Sciatic nerve (tissue), 2 donors: ENCODE measurements around the gene MRPL32. TPM values are rescaled to one million over a fixed set of nuclear protein-coding genes. Genes with fewer than 3 reads are reported as not detected.

Source experiments
- ATAC-seq: fragments of 200-7000 bp; cut with Tn5 transposase; one replicate; pipeline ENCODE4 v1.9.1; 2020; ENCODE audit warnings: mild to moderate bottlenecking, moderate library complexity
- DNase-seq: peaks from one replicate; pipeline ENCODE4 v3.0.0-alpha.2; 2020; ENCODE audit warnings: low spot score
- intact Hi-C: fragments of 100-400 bp; cut with DNase I; formaldehyde crosslinking; loops from one replicate; pipeline ENCODE4 v1.14.2; 2022
- total RNA-seq: library from RNA; stranded (reverse); fragmentation: NEBNext Ultra II Directional; extraction: Animal tissue kit (Norgen Biotek cat#: 25700); gene quantifications from one replicate; pipeline ENCODE4 v1.2.1, GENCODE V29; 2021
- donor health status: DM: no; HTN: no; CAD: no.
- donor health status: DM: no; HTN: no; CAD: no.

Gene MRPL32
- total RNA-seq, 1 donor from 2014 or later, result 45.3 TPM

DNA sequence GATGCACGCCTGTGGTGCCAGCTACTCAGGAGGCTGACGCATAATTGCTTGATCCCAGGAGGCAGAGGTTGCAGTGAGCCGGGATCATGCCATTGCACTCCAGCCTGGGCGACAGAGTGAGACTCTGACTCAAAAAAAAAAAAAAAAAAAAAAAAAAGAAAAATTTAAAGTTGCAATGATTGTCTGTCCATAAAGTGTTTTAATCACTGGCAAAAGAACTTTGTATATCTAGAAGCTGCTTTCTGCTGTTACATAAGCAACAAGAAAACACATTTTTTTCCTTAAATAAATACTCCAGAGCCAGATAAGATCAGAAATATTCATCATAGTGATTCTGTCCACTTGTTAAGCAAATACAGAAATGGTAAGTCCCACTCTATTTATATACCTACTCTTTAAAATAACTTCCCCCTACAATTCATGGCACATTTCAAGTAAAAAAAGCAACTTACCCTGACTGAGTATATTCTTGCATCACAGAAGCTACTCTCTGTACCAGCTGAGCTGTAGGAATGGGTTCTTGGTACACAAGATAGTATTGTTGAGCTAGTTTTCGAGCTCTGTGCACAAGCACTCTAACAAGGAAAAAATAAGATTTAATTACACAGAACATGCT lies 7.8 kb upstream of the MRPL32 start:
- ATAC-seq (no peak), DNase-seq (no peak)
- intact Hi-C loops, result no loop called here

DNA sequence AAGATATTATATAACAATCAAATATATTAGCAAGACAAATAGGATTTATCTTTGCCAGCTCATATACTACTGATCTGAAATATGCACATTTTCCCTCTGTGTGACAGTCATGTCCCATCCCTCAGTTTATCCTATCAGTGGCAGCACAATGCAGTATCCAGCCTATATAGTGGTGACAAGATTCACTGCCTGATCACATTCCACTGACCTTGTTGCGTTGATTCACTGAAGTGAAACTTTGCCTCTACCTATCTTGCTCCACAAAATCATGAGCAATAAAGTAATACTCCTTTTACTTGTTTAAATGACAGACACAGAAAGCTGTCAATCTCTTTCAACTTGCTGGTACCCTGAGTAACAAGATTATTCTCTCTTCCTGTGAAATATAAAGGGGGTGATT lies 6.5 kb upstream of the MRPL32 start:
- no peak for ATAC-seq
- intact Hi-C loops, result no loop called here
- DNase-seq, result no peak

DNA sequence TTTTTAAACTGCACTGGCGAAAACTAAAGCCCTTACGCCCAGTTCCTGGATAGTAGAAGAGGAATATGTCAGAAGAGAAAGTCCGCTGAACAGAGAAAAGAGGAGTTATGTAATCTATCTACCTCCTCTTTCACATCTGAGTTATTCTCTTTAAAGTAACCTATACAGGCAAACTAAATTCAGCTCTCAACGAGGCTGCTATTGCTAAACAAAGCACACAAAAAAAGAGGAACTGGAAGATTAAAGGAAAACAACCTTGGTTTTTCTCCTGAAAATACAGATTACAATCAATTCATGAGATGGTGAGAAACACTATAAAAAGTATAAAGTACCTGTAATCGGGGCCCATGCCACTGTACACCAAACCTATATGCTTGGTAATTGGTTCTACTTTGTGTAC lies 6.0 kb upstream of the MRPL32 start:
- DNase-seq (no peak), ATAC-seq (no peak)
- intact Hi-C loops, result no loop called here

DNA sequence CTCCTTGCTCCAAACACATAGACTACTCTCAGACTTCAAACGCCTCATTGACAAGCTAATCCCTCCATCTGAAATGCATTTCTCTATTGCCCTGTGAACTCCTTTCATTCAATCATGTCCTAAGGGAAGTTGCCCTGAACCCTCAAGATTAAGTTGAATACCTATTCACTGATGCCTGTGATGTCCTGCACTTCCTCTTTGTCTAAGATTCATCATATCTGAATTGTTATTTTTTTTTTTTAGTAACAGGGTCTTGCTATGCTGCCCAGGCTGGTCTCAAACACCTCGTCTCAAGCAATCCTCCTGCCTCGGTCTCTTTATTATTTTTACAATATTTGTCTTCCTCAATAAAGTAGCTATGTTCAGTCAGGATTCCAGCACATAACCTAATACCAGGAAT lies 3.4 kb upstream of the MRPL32 start:
- no peak for ATAC-seq
- DNase-seq, result no peak
- intact Hi-C loops, result no loop called here

DNA sequence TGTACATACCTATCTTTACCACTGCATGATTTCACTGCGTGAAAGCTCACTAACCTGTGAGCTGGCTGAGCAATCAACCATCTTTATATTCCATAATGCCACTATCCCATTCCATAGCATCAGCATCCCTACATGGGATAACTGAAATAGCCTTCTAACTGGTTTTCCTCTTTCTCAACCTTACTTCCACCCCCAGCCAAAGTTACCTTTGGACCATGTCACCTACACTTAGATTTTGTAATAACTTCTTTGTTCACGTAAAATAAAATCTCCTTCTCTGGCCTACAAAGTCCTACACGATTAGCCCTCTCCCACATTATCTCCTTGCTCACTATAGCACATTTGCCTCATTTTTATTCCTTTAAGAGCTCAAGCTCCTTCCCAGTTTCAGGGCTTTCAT lies 2.7 kb upstream of the MRPL32 start:
- ATAC-seq (no peak), DNase-seq (no peak)
- intact Hi-C loops, result no loop called here

DNA sequence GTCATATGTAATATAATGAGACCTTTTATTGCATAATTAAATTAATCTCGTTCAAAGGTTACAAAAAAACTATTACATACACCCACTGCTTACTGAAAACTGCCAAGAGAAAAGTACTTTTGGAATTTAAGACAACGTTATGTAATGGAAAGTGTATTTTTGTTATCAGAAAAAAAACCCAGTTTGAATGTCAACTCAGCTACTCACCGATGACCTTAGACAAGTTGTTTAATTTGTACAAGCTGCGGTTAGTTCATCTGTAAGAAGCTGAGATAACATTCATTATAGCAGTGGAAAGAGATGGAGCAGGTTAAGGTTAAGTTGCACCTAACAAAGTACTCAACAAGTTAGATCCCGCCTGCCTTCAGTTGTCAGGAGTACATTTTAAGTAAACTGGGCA lies 1.3 kb upstream of the MRPL32 start:
- intact Hi-C loops, result no loop called here
- ATAC-seq, result no peak

DNA sequence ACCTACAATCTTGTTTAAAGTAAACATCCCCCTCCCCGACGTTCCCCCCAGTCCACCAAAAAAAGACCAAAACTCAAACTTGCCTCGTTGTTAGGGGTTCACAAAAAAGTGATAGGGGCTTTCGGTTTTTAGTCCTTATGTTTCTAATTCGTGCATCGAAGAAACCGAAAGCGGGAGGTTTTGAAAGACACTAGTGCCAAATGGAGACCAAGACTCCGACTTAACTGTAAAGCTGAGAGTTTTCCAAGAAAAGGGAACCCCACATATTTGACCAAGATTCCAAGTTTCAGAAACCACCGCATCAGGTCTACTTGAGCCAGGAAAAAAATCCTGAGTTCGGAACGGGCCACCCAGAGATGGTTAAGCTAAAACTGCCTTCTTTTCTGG lies 736 bp upstream of the MRPL32 start:
- intact Hi-C loops, result no loop called here
- no peak for DNase-seq
- no peak for ATAC-seq

More for the DNA sequence above, 1.3 kb upstream of the MRPL32 start:
- DNase-seq, result no peak

DNA sequence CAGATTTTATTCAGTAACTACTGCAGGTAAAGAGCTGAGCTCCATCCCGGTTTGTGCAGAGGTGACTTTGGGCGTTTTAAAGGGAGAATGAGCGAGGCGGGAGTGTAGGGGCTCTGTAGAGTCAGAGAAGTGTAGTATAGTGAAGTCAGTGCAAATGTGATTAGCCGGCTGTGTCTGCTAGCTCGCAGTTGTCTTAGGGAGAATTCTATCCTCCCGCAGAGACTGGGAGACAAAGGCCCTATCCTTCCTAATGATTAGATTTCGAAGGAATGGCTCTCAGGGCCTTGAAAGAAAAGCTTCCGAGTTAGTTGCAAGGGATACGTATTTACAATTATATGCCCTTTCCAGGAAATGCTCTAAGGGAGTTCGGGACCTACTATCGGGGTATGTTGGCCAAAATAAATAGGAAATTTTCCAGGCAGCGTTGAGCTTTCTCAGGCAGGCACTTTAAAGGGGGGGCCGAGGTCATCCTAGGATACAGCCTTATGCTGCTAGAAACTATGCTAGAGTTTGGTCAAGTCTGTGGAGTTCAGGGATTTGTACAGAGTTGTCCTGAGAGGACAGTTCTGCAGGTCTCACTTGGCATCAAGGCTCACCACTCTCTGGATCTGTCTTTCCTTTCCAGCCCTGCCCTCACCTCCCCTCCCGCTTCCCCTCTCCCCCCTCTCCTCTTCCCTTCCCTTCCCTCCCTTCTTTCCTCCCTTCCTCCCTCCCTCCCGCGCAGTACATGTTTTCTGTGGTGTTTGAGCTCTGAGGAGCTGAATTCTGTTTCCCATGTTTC lies 825 bp downstream of the MRPL32 start:
- peak; percentile 57 for ATAC-seq
- intact Hi-C loops, result no loop called here
- peak; percentile 61 for DNase-seq

DNA sequence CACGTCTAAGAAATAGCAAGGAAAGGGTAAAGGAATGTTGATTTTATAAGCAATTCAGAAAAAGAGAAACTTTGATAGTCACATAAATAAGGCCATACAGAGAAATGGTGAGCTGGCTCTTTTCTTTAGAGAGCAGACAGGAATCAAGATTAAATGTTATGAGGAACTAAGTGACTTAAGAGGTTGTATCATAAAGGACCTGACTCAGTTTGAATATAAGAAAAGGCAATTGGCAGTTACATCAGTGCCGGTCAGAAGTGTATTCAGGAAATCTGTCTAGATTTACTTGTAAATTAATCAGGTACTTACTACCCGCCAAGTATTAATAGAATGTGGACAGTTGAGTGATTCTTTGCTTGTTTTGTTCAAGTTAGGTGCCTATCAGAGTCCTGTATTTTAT lies 2.1 kb downstream of the MRPL32 start:
- ATAC-seq, result no peak
- DNase-seq, result no peak
- intact Hi-C loops, result no loop called here

DNA sequence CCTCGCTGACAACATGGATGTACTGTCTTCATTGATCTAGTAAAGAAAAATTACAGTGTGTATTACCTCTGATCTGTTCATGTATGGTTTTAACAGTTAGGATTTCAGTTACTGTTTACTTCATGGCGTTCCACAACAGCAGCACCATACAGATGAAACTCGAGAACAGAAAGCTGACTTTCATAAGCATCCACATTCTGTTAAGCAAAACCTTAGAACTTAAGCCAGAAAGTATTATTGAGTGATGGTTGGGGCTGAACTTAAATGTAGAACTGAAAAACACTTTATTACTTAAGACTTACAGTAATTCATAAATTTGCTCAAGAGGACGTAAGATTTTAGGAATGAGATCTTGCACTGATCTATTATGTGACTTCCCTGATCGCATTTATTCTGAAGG lies 3.7 kb downstream of the MRPL32 start:
- ATAC-seq, result no peak
- intact Hi-C loops, result no loop called here
- no peak for DNase-seq

DNA sequence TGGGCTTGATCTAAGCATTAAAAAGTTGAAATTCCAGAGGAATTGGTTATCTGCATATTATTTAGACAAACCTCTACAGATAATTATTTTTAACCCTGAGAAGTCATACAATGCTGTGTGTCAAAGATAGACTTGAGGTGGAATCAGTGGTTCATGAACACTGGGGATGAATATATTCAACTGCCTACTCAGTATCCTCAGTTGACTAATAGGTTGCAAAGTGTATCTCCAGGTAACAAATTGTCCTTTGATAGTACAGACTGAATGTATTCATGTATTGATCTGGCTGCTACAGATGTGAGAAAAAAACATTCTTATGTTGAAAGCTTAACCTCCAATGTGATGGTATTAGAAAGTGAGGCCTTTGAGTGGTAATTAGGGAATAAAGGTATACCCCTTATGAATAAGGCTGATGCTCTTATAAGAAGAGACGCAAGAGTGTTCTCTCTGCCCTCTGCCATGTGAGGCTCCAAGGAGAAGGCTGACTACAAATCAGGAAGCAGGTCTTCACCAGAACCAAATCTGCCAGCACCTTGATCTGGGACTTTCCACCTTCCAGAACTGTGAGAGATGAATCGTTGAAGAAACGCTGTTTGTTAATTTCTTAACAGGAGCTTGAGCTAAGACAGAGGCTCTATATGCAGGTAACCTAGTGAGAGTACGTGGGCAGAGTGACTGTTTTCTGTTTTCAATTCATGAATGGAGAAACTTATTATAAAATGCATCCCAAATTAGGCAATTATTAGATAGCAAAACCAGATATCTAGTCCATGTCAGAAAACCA lies 7.5 kb downstream of the MRPL32 start:
- DNase-seq (no peak), ATAC-seq (no peak)
- intact Hi-C loops, result no loop called here

DNA sequence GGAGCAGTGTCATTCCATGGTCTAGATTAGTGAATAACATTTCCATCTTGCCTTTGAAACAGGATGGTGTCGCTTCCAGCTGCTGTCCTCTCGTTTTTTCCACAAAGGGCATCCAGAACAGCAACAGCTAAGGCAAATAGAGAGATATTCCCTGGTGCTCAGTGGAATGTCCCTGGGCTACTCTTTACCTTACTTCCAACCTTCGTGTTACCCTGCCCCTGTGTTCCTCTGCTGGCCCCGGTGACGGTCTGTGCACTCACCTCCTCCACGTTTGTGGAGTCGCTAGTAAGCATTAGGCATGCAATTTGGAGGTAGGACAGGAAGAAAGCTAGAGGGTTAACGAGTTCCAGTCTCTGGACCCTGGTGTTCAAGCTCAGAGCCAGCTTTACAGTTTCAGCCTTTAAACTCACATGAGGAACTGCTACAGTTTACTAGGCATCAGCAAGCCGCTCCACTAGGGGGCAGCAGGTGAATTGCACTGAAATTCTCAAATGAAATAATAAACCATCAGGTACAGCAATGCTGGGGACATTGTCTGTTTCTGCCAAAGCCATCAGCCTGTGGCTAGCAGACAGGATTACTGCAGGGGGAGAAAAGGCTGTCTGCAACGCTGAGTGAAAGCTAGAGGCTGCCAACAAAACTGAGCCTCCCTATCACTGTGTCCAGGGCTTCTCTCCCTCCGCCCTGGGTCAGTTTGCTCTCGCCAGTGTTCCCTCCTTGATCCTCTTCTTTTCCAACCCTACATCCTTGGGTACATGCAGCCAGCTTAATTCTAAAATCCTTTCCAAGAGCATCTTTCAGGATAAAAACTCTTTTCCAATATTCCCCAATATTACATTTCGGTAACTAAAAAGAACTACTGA lies 9.0 kb downstream of the MRPL32 start:
- intact Hi-C loops, result no loop called here
- peak; percentile 91 for DNase-seq
- ATAC-seq, result peak; percentile 77

DNA sequence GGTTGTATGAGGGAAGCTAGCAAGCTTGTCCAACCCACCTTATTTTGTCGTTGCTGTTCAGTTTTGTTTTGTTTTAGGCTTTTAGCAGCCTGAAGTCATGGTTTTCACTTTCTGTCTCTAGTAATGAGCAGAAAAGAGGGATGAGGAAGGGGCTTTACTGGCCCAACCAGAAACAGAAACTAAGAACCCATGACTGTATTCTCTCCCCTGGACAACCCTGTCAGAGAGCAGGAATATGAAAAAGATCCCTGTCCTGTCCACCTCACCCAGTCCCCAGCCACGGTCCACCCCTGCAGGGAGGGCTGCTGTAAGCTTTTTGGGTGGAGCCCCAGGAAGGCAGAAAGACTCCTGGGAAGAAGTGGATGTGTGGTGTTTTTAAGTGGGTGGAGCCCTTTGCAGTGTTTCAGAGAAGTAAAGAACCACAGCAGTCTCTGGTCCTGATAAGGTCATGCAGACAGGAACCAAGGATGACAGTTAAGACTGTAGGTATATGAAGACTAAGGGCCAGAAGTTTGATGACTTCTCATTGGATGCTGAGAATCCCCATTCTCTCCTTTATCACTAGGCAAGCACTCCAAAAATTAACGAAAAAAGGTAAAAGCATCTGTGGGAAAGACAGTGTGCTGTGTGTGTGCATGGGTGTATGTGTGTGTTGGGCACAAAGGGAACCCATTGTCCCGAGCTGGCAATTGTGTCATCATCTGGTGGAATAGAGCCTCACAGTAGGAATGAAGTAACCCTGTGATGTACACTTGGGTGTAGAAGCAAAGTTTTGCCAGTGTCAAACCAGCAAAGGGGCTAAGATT lies 13.8 kb downstream of the MRPL32 start:
- DNase-seq (no peak), ATAC-seq (peak; percentile 20)
- intact Hi-C loops, result no loop called here

DNA sequence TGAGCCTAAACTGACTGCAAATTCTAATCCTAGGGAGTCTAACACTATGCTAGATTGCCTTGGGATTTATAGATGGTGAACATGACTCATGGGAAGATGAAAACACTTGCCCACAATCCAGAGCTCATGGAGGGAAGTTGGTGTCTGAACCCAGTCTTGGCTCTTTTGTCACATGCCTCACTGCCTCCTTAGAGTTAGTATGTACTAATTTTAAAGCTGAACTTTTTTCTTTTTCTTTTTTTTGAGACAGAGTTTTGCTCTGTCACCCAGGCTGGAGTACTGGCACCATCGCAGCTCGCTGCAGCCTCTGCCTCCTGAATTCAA lies 14.4 kb downstream of the MRPL32 start:
- DNase-seq (no peak), ATAC-seq (no peak)
- intact Hi-C loops, result no loop called here

DNA sequence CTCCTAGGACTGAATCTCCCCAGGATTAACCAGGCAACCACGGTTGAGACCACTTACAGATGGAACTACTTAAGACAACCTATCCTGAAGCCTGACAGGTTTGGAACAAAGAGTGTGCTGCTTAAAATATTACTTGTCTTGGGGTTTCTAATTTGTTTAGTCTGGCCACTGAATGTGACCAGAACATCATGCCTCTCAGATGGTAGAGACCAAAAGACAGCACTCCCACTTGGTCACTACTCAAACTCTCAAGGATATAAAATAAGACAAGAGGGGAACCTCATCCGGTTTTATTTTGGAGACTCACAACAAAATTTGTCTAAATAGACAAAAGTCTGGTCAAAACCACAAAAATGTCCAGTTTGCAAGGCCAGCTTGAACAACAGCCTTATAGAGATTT lies 15.3 kb downstream of the MRPL32 start:
- no peak for ATAC-seq
- intact Hi-C loops, result no loop called here
- no peak for DNase-seq

DNA sequence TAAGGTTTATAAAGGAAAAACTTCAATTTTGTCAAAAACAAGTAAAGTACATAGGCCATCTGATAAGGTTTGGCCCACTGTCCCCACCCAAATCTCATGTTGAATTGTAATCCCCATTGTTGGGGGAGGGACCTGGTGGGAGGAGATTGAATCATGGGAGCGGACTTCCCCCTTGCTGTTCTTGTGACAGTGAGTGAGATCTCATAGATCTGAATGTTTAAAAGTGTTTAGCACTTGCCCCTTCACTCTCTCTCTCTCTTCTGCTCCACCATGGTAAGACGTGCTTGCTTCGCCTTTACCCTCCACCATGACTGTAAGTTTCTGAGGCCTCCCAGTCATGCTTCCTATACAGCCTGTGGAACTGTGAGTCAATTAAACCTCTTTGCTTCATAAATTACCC lies 18.2 kb downstream of the MRPL32 start:
- no peak for ATAC-seq
- intact Hi-C loops, result no loop called here
- no peak for DNase-seq

DNA sequence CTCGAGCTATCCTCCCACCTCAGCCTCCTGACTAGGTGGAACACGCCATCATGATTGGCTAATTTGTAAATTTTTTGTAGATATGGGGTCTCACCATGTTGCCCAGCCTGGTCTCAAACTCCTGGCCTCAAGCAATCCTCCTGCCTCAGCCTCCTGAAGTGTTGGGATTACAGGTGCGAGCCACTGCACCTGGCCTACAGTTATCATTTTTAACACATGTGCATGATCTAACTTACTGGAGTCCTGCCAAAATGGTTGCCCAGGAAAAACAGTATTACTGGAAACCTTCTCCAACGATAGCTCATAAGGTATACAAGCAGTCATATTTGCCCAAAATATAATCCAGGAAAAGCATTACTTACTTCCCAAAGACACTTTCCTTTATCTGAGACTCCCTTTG lies 20.2 kb downstream of the MRPL32 start:
- intact Hi-C loops, result no loop called here
- DNase-seq (no peak), ATAC-seq (no peak)

DNA sequence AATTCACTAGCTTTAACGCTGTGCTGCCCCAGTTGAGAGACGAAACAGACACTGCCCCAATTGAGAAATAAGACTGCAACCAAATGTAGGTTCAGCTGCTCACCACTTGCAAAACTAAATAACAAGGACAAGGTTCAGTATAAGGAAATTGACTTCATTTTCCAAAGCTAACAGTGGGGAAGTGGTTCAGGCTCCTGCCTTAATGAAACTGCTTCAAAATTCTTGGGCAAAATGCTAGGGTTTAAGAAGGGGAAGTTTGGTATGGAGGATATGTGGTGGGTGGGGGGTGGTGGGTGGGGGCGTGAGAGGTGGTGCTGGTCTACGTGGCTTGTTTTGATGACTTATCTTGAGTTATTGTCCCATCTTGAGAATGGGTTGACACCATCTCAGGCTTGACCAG lies 21.8 kb downstream of the MRPL32 start:
- no peak for ATAC-seq
- DNase-seq, result no peak
- intact Hi-C loops, result no loop called here

DNA sequence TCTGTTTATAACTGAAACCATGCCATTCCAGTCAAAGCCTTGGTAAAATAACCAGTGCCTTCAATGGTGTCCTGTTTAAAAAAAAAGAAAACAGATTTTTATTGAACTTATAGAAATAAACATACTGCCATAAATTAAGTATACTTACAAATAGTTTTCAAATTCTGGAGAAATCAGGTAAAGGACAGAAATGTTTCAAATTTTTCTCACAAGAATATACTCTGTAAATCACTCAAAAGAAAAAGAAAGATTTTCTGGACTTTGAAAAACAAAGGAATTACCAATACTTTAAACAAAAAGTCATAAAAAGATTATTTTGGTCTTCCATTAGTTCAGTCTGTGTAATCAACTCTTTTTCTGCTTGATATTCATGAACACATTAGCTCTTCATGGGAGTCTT lies 23.9 kb downstream of the MRPL32 start:
- DNase-seq, result no peak
- ATAC-seq, result no peak
- intact Hi-C loops, result no loop called here
